Breast epithelium (tissue), 4 donors: Measurements from ENCODE around the gene AFMID. TPM values are rescaled to one million over a fixed set of nuclear protein-coding genes. Genes with fewer than 3 reads are reported as not detected.

ENCODE experiments used
- DNase-seq, 2 donors: peaks; one replicate each; pipeline ENCODE4 v3.0.0-alpha.2; 2019; ENCODE audit warnings: low spot score in 2 of 2
- H3K27ac ChIP-seq, 2 donors: fragments of 200-600 bp; sonication (generic) in 1 of 2; one replicate each; pipeline ENCODE4 v1.5.1; 2016 to 2019; ENCODE audit warnings: mild to moderate bottlenecking in 1 of 2
- H3K27me3 ChIP-seq, 2 donors: fragments of 200-600 bp; sonication (generic) in 1 of 2; one replicate each; pipeline versions ENCODE4 v1.5.1 to v1.6.0; 2017 to 2019; ENCODE audit warnings: control low read depth in 1 of 2, mild to moderate bottlenecking in 1 of 2
- H3K36me3 ChIP-seq: fragments of 200-600 bp; one replicate; pipeline ENCODE4 v1.5.1; 2019
- H3K4me1 ChIP-seq, 2 donors: fragments of 200-600 bp; sonication (generic); one replicate each; pipeline ENCODE4 v1.5.1; 2016 to 2019; ENCODE audit warnings: control low read depth in 1 of 2
- H3K4me3 ChIP-seq, 3 donors: fragments of 200-600 bp; sonication (generic); 1 replicate in 2 of 3; 2 replicates in 1 of 3; pipeline ENCODE4 v1.5.1; 2016 to 2019; ENCODE audit warnings: mild to moderate bottlenecking in 3 of 3, moderate library complexity in 2 of 3
- H3K9me3 ChIP-seq, 2 donors: fragments of 200-600 bp; sonication (generic) in 1 of 2; one replicate each; pipeline ENCODE4 v1.5.1; 2016 to 2019; ENCODE audit warnings: control low read depth in 1 of 2
- CTCF ChIP-seq, 3 donors: fragments of 450-650 bp; IDR thresholded peaks; one replicate each; pipeline ENCODE4 v1.5.1; 2016 to 2017; ENCODE audit warnings: antibody characterized with exemption in 3 of 3, mild to moderate bottlenecking in 3 of 3, moderate library complexity in 3 of 3
- POLR2A ChIP-seq: fragments of 450-650 bp; IDR thresholded peaks from one replicate; pipeline ENCODE4 v1.6.1; 2016; ENCODE audit warnings: antibody characterized with exemption, mild to moderate bottlenecking, moderate library complexity
- POLR2AphosphoS5 ChIP-seq, 3 donors: sonication (generic); formaldehyde crosslinking; IDR thresholded peaks; one replicate each; pipeline ENCODE4 v1.6.1; 2017; ENCODE audit warnings: antibody characterized with exemption in 3 of 3
- intact Hi-C: fragments of 100-400 bp; cut with DNase I; formaldehyde crosslinking; loops from one replicate; pipeline ENCODE4 v1.15.1; 2023; ENCODE audit warnings: low total_unique reads
- total RNA-seq, 3 donors: library from RNA; depleted of rRNA; stranded (reverse); fragments of >200 nt; gene quantifications; one replicate each; pipeline ENCODE4 v1.1.0, GENCODE V29; 2016

The AFMID gene
- total RNA-seq, 3 donors from 2014 or later, result 12.3 to 66.2 (median 65.2) TPM

GRCh38 chr17:78205124-78205775 lies 18.1 kb downstream of the AFMID start:
- no peak overlapping the region for H3K27ac ChIP-seq
- intact Hi-C loops, result loop anchor here (5.0 kb wide), 1 partner anchor 1492 kb away; no protein-coding TSS in a partner anchor

GRCh38 chr17:78206298-78206697 lies 19.1 kb downstream of the AFMID start:
- no peak for TF ChIP-seq CTCF (IDR thresholded peaks at IDR 0.05)

More at GRCh38 chr17:78205124-78205775, 18.1 kb downstream of the AFMID start:
- no peak for DNase-seq
- Histone ChIP-seq H3K4me3 (no peak overlapping the region), H3K36me3 (no peaks in the 10 kb centered on the region), H3K9me3 (no peaks in the 10 kb centered on the region), H3K27me3 (no peaks in the 10 kb centered on the region), H3K4me1 (no peaks in the 10 kb centered on the region)
- TF ChIP-seq POLR2A (no peak), POLR2AphosphoS5 (IDR thresholded peaks at IDR 0.05) (no peak), CTCF (IDR thresholded peaks at IDR 0.05) (no peak)

GRCh38 chr17:78208486-78208885 lies 21.3 kb downstream of the AFMID start:
- no peak overlapping the region for H3K4me3 ChIP-seq
- intact Hi-C loops, result loop anchor here (5.0 kb wide), 1 partner anchor 1489 kb away; no protein-coding TSS in a partner anchor
- no peak for TF ChIP-seq POLR2A
- no peak for TF ChIP-seq POLR2AphosphoS5 (IDR thresholded peaks at IDR 0.05)
- no peak for TF ChIP-seq CTCF (IDR thresholded peaks at IDR 0.05)
- H3K9me3 ChIP-seq, result no peaks in the 10 kb centered on the region
- no peaks in the 10 kb centered on the region for H3K4me1 ChIP-seq
- no peak for DNase-seq
- H3K36me3 ChIP-seq, result no peaks in the 10 kb centered on the region
- no peaks in the 10 kb centered on the region for H3K27me3 ChIP-seq
- no peak overlapping the region for H3K27ac ChIP-seq

More at GRCh38 chr17:78206298-78206697, 19.1 kb downstream of the AFMID start:
- Histone ChIP-seq H3K27me3 (no peaks in the 10 kb centered on the region), H3K4me3 (no peak overlapping the region), H3K9me3 (no peaks in the 10 kb centered on the region), H3K4me1 (no peaks in the 10 kb centered on the region), H3K36me3 (no peaks in the 10 kb centered on the region), H3K27ac (no peak overlapping the region)
- DNase-seq, result no peak
- intact Hi-C loops, result loop anchor here (5.0 kb wide), 1 partner anchor 1491 kb away; no protein-coding TSS in a partner anchor

- H3K4me1 ChIP-seq, result peaks cover 3 to 4% of the 10 kb centered on the region in 2 donors
- no peaks in the 10 kb centered on the region for H3K36me3 ChIP-seq
- no peak for DNase-seq
- H3K27me3 ChIP-seq, result no peaks in the 10 kb centered on the region
- no peak overlapping the region for H3K4me3 ChIP-seq
- no peaks in the 10 kb centered on the region for H3K9me3 ChIP-seq
- no peak for TF ChIP-seq POLR2A
- no peak for TF ChIP-seq POLR2AphosphoS5 (IDR thresholded peaks at IDR 0.05)
- TF ChIP-seq CTCF (IDR thresholded peaks at IDR 0.05), result no peak
- H3K27ac ChIP-seq, result no peak overlapping the region
- intact Hi-C loops, result no loop called here
Measured at GRCh38 chr17:78210111-78210510, 22.9 kb downstream of the AFMID start.

- H3K36me3 ChIP-seq, result no peaks in the 10 kb centered on the region
- peaks cover 3 to 4% of the 10 kb centered on the region in 2 donors for H3K4me1 ChIP-seq
- no peak overlapping the region for H3K27ac ChIP-seq
- no peaks in the 10 kb centered on the region for H3K9me3 ChIP-seq
- intact Hi-C loops, result no loop called here
- H3K27me3 ChIP-seq, result no peaks in the 10 kb centered on the region
- no peak overlapping the region for H3K4me3 ChIP-seq
- no peak for DNase-seq
- TF ChIP-seq CTCF (IDR thresholded peaks at IDR 0.05), result no peak
Measured at GRCh38 chr17:78211032-78211431, 23.9 kb downstream of the AFMID start.
